ENCODE measurements around the gene EFTUD2.

EFTUD2 gene

GRCh38 chr17:44916781-44917241 lies 17.6 kb upstream of the EFTUD2 start:
- in situ Hi-C loops (cut with HindIII; ENCODE audit: low sequenced_read_pairs), result no loop called here
- no peak overlapping the region for H3K4me3 ChIP-seq (ENCODE audit: low read depth, low read length)
- peak; percentile 31 for TF ChIP-seq CTCF (IDR thresholded peaks at IDR 0.05; ENCODE audit: low read depth, low read length)
- peak; percentile 52 for DNase-seq (ENCODE audit: low read depth, low spot score)

GRCh38 chr17:44915862-44916780 lies 16.9 kb upstream of the EFTUD2 start:
- DNase-seq (ENCODE audit: low read depth, low spot score), result no peak
- no peak overlapping the region for H3K4me3 ChIP-seq (ENCODE audit: low read depth, low read length)
- no peak for TF ChIP-seq CTCF (IDR thresholded peaks at IDR 0.05; ENCODE audit: low read depth, low read length)
- in situ Hi-C loops (cut with HindIII; ENCODE audit: low sequenced_read_pairs), result no loop called here

- TF ChIP-seq CTCF (IDR thresholded peaks at IDR 0.05; ENCODE audit: low read depth, low read length), result no peak
- no peak for DNase-seq (ENCODE audit: low read depth, low spot score)
- H3K4me3 ChIP-seq (ENCODE audit: low read depth, low read length), result no peak within 1 kb of the TSS
- in situ Hi-C loops (cut with HindIII; ENCODE audit: low sequenced_read_pairs), result no loop called here
Measured at GRCh38 chr17:44915321-44915726, 16.1 kb upstream of the EFTUD2 start, which contains the start of gene GFAP. Gene GFAP (minus strand): TSS chr17:44915500. CDS start chr17:44915486, 14 bp downstream.

- in situ Hi-C loops (cut with HindIII; ENCODE audit: low sequenced_read_pairs), result no loop called here
- no peak overlapping the region for H3K4me3 ChIP-seq (ENCODE audit: low read depth, low read length)
- no peak for TF ChIP-seq CTCF (IDR thresholded peaks at IDR 0.05; ENCODE audit: low read depth, low read length)
- no peak for DNase-seq (ENCODE audit: low read depth, low spot score)
Measured at GRCh38 chr17:44914698-44915271, 15.5 kb upstream of the EFTUD2 start.

GRCh38 chr17:44914148-44914547 lies 14.9 kb upstream of the EFTUD2 start:
- no peak for DNase-seq (ENCODE audit: low read depth, low spot score)
- no peak for TF ChIP-seq CTCF (IDR thresholded peaks at IDR 0.05; ENCODE audit: low read depth, low read length)
- H3K4me3 ChIP-seq (ENCODE audit: low read depth, low read length), result no peak overlapping the region
- in situ Hi-C loops (cut with HindIII; ENCODE audit: low sequenced_read_pairs), result no loop called here

- DNase-seq (ENCODE audit: low read depth, low spot score), result no peak
- no peak overlapping the region for H3K4me3 ChIP-seq (ENCODE audit: low read depth, low read length)
- in situ Hi-C loops (cut with HindIII; ENCODE audit: low sequenced_read_pairs), result no loop called here
- TF ChIP-seq CTCF (IDR thresholded peaks at IDR 0.05; ENCODE audit: low read depth, low read length), result no peak
Measured at GRCh38 chr17:44913676-44914075, 14.4 kb upstream of the EFTUD2 start.
